Stimulated activated CD4-positive, alpha-beta T cell treated with anti-CD3 and anti-CD28 coated beads, Interleukin-4, amount 100 ng/mL, for 4 hours (primary cell): ENCODE data around the gene IFI6.
"Not testable (repeated sequence)": the region's sequence is repeated elsewhere in the genome, so short reads cannot be mapped to it uniquely, and the experiment has no call there.

Experiments
- DNase-seq, 2 experiments: peaks; one replicate each; pipeline ENCODE4 v3.0.0-alpha.2; 2020

Gene IFI6

DNA sequence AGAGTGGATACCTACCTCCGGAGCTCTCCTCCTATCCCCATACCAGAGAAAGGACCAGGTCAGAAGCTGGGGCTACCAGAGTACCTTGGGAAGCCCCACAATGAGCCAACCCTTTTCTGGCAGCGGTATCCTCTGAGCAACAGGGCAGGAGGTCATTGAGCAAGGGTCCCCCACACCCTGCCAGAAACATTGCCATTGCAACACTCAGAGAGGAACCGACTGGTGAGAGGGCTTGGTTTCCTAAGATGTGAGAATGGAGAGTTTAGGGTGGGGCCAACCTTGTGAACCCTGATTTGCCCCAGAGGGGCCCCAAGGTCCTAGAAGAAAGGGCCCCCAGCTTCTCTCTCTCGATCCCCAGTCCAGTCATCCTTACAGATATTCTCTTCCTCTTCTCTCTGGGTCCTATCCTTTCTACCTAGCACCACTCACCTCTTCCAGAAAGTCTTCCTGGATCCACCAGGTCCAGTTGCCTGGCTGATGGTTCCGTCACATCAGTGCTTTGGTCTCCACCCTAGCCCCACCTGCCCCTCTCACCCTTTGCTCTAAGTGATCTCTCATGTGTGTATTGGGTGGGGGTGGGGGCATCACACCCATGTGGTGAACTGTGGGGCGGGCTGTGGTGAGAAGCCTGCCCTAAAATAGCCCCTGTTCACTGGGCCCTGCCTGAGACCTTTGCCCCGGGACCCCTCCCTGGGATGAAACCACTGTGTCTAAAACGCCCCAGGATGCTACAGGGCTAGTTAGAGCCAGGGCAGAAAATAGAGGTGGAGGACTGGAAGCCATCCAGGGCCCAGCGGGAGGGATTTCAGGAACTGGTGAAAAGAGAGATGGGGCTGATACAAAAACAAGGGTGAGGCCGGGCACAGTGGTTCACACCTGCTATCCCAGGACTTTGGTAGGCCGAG, 45.7 kb downstream of the IFI6 start:
- no peak for DNase-seq

DNA sequence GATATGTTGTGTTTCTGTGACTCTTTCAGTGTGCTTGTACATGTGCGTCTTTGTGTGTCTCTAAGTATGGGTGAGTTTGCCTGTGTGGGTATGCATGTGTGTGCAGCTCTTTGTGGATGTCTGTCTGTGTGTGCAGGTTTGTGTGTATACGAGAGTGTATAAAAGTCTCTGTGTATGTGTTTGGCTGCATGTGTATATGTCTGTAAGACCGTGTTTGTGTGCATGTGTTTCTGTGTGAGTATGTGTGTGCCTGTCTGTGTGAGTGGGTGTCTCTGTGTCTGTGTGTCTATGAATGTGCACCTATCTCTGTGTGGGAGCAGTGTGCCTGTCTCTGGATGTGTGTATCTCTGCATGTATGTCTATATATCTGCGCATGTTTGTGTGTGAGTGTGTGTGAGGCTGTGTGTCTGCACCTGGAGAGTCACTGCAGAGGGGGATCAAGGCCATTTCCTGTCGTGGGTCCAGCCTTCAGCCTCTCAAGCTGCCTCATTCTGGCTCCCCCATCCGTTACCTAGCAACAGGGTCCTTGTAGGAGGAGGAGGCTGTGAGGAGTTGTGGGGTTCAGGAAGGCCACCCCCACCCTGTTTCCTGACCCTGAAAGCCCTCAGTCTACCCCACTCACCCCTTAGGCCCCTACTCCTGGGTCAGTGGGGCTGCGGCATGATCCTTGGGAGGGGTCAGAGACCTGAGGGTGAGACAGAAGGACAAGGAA, 47.4 kb downstream of the IFI6 start:
- no peak for DNase-seq

DNA sequence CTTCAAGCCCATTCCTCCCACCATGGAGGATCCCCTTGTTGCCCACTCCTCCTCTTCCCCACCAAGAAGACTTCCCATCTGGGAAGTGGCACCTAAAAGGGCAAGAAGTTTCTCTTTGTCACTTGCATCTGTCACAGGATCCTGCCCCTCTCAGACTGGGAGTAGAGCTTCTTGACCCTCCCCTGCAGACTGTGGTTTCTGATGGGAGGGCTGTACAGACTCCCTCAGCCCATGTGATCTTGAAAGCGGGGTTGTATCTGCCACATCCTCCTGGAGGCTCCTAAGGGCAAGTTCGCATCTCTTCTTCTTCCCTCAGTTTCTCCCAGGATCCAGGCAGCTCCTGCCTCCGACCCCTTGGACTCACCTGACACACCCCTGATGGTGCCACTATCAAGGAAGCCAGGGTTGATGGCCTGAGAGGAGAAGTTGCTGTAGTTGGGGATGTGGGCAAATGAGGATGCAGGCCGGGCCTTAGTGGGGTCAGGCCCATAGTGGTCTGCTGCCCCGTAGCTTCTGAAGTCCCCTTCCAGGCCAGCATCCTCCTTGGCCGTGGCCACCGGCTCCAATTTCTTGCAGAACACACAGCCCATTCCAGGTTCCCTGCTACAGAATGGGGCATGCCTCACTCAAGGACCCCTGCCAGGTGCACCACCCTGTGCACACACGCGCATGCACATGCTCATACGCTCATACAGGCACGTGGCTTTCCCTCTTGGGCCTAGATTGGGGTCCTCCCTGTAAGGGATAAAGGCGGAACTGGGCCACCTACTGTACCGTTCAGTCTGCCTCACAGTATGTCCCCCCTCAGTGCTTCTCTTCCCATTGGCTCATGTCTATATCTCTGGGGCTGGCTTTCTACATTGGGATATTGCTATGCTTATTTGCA, 48.4 kb downstream of the IFI6 start:
- no peak for DNase-seq

DNA sequence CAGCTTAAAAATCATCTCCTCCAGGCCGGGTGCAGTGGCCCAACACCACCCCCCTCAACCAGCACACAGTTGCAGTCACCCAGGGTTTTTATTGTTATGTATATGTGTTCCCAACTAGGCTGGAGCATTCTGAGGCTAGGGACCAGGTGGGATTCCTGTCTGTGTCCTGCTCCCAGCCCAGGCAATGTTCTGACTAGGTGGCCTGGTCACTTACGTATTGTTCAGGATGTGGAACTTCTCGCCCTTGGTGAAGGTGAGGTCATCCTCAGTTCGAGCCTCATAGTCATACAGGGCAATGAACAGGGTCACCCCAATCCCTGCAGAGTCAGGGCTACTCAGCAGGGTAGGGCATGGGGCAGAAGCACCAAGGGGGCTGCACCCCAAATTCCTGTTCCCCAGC, 49.2 kb downstream of the IFI6 start:
- no peak for DNase-seq

DNA sequence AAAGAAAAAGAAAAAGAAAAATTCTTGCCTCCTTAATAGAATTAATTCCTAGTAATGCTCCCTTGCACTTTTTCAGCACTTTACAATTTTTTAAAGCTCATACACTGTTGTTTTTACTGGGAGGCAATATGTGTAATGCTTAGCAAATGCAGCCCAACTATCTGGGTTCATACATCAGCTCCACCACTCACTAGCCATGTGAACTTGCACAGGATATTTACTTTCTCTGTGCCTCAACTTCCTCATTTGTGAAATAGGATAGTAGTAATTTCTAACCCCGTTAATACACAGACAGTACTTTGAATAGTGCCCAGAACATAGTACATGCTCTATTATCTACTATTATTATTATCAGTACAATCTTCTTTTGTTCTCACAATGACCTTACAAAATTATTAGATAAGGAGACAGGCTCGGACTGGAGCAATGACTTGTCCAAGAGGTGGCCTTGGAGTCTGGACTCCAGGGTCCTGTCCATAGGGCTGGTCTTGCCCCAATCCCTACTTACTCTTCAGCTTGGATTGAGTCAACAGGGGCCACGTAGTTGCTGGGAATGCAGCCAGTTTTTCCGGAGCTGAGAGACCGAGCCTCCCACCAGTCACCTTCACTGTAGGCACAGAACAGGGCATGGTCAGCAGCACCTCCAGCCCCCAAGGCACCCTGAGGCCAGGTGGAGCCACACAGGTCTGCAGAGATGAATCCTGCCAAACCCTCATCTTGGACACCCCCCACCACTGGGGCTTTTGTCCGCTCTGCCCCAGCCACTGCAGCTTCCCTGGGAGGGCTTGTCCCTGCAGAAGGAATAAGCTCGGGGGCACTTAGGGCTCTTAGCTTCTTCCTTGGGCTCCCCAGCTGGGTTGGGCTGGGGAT, 50.7 kb downstream of the IFI6 start:
- DNase-seq, result no peak

DNA sequence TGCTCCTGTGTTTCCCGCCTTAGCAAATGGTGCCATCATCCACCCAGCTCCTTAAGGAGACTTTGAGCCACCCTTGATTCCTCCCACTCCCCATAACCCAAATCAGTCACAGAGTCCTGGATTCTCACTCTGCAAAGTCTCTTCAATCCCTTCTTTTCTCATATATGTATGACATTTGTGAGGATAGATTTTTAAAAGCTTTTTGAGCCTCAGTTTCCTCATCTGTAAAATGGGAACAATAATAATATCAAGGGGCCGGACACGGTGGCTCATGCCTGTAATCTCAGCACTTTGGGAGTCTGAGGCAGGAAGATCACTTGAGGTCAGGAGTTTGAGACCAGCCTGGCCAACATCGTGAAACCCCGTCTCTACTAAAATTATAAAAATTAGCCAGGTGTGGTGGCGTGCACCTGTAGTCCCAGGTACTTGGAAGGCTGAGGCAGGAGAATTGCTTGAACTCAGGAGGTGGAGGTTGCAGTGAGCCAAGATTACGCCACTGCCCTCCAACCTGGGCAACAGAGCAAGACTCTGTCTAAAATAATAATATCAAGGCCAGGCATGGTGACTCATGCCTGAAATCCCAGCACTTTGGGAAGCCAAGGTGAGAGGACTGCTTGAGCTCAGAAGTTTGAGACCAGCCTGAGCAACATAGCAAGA, 52.1 kb downstream of the IFI6 start:
- DNase-seq, result not testable (repeated sequence)

DNA sequence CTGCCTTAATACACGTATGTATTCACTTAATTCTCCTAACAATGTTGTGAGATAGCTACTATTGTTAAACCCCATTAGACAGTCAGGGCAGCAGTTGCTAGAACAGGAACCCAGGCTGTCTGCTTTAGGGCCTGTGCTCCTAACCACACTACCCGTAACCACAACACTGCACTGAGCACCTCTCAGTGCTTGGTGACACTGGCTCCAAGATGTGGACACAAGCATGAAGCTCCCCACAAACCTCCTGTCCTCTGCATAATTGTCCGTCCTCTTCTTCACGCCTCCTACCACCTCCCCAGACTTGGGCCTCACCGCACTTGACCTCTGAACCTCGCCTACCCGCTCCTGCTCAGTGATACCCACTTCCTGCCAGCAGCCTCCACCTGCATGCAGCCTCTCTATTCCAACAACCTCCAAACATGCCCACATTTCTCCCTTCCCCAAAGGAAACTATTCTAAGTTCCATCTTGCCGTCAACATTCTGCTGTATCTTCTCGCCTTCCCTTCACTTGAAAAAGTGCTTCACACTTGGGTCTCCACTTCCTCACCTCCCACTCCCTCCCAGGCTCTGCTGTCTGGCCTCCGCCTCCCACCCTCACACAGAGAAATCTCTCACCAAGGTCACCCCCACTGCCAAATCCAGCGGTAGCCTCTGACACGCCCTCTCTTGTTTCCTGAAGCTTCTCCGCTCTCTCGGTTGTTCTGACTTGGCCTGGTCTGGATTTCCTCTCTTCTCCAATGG, 53.5 kb downstream of the IFI6 start:
- DNase-seq, result no peak

DNA sequence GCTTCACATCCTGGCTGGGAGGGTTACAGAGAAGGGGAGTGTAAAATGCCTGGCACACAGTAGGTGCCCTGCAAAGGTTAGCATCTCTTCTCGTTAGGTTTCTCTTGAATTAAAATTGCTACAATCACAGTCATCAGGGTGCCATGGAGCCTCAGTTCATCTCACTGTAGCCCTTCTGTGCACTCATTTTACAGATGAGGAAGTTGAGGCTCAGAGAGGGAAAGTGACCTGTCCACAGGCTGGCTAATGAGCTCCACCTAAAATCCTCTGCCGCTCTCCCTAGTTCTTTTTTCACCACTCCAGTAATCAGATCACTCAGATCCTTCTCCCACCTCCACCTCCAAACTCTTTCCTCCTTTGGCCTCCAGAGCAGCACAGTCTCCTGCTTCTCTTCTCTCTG, 54.6 kb downstream of the IFI6 start:
- DNase-seq, result no peak

DNA sequence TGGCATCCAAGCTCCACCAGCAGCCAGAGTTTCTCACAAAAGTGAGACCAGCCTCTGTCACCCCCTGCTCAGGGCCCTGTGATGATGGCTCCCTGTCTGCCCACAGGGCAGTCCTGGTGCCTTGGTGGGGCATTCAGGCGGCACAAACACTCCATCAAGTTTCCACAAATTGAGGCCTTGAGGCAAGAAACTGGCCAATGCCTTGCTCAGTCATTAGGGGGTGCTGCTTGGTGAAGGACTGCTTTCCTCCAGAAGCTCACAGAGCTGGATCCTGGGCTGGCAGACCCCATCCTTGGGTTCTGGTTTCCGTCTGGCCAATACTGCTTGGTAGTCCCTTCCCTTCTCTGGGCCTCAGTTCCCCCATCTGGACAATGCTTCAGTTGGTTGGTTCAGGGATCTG, 55.6 kb downstream of the IFI6 start:
- no peak for DNase-seq
